ENCODE results near the gene SZT2. TPM values are rescaled to one million over a fixed set of nuclear protein-coding genes. Genes with fewer than 3 reads are reported as not detected.
"Not testable (repeated sequence)": the region's sequence is repeated elsewhere in the genome, so short reads cannot be mapped to it uniquely, and the experiment has no call there.

Gene SZT2
- total RNA-seq, 1 experiment from 2014 or later, result 6.3 TPM

- DNase-seq (ENCODE audit: low spot score), result no peak
Observed at GRCh38 chr1:43492826-43493225, 103.1 kb downstream of the SZT2 start.

GRCh38 chr1:43493661-43494450 is 104.2 kb downstream of the SZT2 start:
- no peak for DNase-seq (ENCODE audit: low spot score)

- DNase-seq (ENCODE audit: low spot score), result no peak
Observed at GRCh38 chr1:43495204-43495603, 105.5 kb downstream of the SZT2 start.

DNA sequence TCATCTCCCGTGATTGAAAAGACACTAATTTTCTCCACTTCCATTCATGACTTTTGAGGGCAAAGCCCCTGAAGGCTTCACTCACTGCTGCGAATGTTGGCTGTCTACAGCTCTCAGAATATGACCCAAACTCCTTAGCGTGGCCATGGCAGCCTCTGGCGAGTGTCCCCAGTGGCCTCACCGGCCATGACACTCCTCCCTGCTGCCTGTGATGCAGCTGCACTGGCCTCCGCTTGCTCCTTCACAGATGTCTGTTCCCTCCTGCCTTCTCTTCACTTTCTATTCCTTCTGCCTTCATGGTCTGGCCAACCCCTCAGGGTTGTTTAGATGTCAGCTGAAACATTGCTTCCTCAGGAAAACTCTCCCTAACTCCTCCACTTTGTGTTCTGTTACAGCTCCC is 110.2 kb downstream of the SZT2 start:
- no peak for DNase-seq (ENCODE audit: low spot score)

DNA sequence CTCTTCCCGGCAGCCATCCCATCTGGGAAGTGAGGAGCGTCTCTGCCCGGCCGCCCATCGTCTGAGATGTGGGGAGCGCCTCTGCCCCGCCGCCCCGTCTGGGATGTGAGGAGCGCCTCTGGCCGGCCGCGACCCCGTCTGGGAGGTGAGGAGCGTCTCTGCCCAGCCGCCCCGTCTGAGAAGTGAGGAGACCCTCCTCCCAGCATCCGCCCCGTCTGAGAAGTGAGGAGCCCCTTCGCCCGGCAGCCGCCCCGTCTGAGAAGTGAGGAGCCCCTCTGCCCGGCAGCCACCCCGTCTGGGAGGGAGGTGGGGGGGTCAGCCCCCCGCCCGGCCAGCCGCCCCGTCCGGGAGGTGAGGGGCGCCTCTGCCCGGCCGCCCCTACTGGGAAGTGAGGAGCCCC is 112.1 kb downstream of the SZT2 start:
- not testable (repeated sequence) for DNase-seq (ENCODE audit: low spot score)

GRCh38 chr1:43503534-43503933 is 113.8 kb downstream of the SZT2 start:
- DNase-seq (ENCODE audit: low spot score), result no peak

Other genes starting within 250 kb of the SZT2 start
- 211 and 219 TPM in 2 replicates for gene EBNA1BP2, start 217.6 kb upstream of the SZT2 start, total RNA-seq (2014; rRNA removed; shearing (Covaris generic))
- gene CFAP57, start 217.6 kb upstream of the SZT2 start, total RNA-seq (2014; rRNA removed; shearing (Covaris generic)), result 1.1 and 1.2 TPM in 2 replicates
- not detected in 2 replicates for gene TMEM125, start 119.9 kb upstream of the SZT2 start, total RNA-seq (2014; rRNA removed; shearing (Covaris generic))
- not detected in 2 replicates for gene C1orf210, start 104.3 kb upstream of the SZT2 start, total RNA-seq (2014; rRNA removed; shearing (Covaris generic))
- 0.04 TPM in 1 of 2 replicates, not detected in the other for gene TIE1, start 88.9 kb upstream of the SZT2 start, total RNA-seq (2014; rRNA removed; shearing (Covaris generic))
- not detected in 2 replicates for gene MPL, start 52.1 kb upstream of the SZT2 start, total RNA-seq (2014; rRNA removed; shearing (Covaris generic))
- gene CDC20, start 30.9 kb upstream of the SZT2 start, total RNA-seq (2014; rRNA removed; shearing (Covaris generic)), result 313 and 327 TPM in 2 replicates
- 120 and 138 TPM in 2 replicates for gene ELOVL1, start 21.9 kb upstream of the SZT2 start, total RNA-seq (2014; rRNA removed; shearing (Covaris generic))
- gene MED8, start 99 bp upstream of the SZT2 start, total RNA-seq (2014; rRNA removed; shearing (Covaris generic)), result 113 and 119 TPM in 2 replicates
- 32.4 and 35.1 TPM in 2 replicates for gene HYI, start 64.0 kb downstream of the SZT2 start, total RNA-seq (2014; rRNA removed; shearing (Covaris generic))
- 8.5 and 11.6 TPM in 2 replicates for gene PTPRF, start 141.0 kb downstream of the SZT2 start, total RNA-seq (2014; rRNA removed; shearing (Covaris generic))